Measurements from ENCODE around the gene ABI3BP.

DNA sequence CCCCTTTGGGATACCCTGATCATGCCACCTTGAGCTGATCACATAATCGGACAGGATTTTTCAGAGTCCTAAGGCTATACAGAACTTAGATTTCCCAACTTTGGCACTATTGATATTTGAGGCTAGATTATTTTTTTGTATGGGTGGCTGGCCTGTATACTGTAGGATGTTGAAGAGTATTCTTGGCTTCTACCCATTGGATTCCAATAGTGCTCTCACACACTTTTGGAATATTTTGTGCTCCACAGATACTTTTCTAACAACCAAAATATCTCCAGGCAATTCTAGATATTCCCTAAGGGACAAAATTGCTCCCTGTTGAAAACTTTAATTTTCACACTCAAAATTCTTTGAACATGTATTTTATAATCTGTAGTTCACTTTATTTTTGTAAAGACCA is 125.1 kb downstream of the ABI3BP start:
- no peak for TF ChIP-seq POLR2A (IDR thresholded peaks at IDR 0.05)
- TF ChIP-seq, protein P1, sequence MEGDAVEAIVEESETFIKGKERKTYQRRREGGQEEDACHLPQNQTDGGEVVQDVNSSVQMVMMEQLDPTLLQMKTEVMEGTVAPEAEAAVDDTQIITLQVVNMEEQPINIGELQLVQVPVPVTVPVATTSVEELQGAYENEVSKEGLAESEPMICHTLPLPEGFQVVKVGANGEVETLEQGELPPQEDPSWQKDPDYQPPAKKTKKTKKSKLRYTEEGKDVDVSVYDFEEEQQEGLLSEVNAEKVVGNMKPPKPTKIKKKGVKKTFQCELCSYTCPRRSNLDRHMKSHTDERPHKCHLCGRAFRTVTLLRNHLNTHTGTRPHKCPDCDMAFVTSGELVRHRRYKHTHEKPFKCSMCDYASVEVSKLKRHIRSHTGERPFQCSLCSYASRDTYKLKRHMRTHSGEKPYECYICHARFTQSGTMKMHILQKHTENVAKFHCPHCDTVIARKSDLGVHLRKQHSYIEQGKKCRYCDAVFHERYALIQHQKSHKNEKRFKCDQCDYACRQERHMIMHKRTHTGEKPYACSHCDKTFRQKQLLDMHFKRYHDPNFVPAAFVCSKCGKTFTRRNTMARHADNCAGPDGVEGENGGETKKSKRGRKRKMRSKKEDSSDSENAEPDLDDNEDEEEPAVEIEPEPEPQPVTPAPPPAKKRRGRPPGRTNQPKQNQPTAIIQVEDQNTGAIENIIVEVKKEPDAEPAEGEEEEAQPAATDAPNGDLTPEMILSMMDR (IDR thresholded peaks at IDR 0.05), result no peak
